Stimulated activated CD4-positive, alpha-beta T cell treated with anti-CD3 and anti-CD28 coated beads, Interleukin-1b, Interleukin-23, amount 100 ng/mL, for 4 hours (primary cell): ENCODE measurements around the gene APOL5.
"Not testable (repeated sequence)": the region's sequence is repeated elsewhere in the genome, so short reads cannot be mapped to it uniquely, and the experiment has no call there.

Experiments
- DNase-seq, 2 donors: peaks; one replicate each; pipeline ENCODE4 v3.0.0-alpha.2; 2020; ENCODE audit warnings: low read depth in 2 of 2

Gene APOL5

DNA sequence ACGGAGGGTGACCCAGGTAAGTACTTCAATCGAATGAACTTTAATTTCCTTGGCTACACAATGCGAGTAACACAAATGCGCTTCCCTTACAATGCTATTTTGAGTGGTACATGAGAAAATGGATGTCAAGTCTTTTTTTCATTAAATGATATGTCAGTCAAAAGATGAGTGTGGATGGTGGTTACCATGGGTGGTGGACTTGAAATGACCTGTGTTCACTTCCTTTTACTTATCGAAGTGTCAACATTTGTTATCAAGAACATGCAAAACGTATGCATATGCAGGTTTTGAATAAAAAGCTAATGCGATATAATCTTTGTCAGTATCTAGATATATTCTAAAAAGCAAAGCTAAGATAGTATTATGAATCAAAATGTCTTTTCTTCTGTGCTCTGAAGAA, 8.8 kb upstream of the APOL5 start:
- DNase-seq, result no peak

DNA sequence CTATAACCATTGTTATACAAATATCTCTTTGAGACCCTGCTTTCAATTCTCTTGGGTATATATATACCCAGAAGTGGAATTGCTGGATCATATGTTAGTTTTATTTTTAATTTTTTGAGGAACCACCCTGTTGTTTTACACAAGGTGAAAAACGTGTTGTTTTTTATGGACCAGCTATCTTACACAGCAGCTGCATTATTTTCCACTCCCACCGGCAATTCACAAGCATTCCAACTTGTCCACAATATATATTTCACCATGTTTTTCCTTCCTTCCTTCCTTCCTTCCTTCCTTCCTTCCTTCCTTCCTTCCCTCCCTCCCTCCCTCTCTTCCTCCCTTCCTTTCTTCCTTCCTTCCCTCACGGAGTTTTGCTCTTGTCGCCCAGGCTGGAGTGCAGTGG, 6.3 kb upstream of the APOL5 start:
- DNase-seq, result no peak

DNA sequence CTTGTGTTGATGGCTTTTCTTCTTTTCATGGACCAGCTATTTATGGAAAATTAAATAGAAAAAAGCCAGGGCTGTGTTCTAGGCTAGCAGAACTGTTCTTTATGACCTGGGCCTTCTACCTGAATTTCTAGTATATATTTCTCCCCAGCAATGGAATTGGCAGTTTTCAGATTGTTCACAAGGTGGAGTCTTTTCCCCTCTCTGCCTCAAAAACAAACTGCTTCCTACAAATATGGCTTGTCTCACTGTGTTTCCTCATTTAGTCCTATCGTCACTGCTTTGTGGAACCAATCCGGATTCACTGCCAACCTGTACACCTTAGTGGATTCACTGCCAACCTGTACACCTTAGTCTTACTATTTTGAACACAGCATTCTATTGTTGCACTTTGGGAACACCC, 5.0 kb upstream of the APOL5 start:
- DNase-seq, result no peak

DNA sequence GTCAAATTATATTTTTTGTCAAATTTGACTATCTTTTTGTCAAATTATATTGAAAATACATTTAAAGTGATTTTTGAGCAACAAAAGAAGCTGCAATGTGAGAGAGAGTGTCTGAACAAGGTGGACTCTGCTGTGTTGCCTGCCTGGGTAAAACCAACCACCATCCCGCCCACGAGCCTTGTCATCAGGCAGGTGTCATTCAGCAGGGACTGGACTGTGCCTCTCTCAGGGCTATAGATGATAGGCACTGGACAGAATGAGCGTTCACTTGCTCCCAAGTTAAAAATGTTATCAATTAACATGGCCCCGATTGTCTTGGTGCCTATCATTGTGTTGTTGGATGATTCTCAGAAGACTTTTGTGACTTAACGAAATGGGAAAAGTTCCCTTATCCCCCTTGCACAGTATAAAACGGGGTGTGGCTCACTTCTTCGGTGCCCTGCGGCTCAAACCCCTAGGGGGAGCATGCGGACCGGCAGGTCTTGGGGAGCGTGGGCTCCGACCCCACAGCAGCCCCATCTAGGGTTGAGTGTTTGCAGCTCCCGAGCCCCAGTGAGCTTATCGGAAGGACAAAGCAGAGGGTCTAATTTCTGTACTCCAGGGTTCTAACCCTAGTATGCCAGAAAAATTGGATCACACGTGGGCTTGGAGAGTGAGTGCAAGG, 1.7 kb downstream of the APOL5 start:
- DNase-seq, result no peak

DNA sequence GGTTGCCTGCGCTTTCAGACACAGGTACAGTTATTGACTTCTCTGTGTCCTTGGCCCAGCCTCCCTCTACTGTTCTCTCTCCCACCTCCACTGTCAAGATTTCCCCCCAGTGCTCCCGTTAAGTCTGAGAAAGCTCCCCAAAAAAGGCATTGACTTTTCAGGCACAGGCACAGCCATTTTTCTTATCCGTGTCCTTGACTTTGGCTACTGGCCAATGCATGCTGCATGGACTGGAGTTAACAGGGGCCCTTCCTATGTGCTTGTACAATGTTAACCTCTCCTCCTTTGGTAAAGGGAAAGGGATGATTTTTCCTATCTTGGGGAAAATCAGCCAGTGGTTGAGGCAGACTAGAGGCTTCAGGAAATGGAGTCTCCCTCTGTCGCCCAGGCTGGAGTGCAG, 4.3 kb downstream of the APOL5 start:
- DNase-seq, result no peak

DNA sequence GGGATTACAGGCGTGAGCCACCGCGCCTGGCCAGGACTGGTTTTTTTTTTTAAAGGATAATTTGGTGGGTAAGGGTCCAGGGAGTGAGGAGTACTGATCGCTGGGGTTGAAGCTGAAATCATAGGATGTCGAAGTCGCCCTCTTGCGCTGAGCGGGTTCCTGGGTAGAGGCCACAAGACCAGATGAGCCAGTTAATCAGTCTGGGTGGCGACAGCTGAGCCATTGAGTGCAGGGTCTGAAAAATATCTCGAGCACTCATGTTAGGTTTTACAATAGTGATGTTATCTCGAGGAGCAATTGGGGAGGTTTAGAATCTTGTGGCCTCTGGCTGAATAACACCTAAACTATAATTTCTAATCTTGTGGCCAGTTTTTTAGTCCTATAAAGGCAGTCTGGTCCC, 7.8 kb downstream of the APOL5 start:
- no peak for DNase-seq

DNA sequence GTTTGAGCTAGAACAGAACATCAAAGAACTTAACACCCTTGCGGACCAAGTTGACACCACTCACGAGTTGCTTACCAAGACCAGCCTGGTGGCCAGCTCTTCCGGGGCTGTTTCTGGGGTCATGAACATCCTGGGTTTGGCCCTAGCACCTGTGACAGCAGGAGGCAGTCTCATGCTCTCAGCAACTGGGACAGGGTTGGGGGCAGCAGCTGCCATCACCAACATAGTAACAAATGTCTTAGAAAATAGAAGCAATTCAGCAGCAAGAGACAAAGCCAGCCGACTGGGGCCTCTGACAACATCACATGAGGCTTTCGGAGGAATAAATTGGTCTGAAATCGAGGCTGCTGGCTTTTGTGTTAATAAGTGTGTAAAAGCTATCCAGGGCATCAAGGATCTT, 8.7 kb downstream of the APOL5 start:
- DNase-seq, result no peak

DNA sequence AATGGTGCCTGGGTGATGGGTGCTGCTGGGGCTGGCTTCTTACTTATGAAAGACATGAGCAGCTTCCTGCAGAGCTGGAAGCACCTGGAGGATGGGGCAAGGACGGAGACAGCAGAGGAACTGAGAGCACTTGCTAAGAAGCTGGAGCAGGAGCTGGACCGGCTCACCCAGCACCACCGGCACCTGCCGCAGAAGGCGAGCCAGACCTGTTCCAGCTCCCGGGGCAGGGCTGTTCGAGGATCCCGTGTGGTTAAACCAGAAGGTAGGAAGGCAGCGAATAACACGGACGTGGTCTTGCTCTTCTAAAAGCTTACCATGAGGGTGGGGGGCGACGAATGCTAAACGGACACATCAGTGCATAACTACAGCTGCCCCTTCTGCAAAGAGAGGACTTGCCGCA, 9.3 kb downstream of the APOL5 start:
- no peak for DNase-seq

DNA sequence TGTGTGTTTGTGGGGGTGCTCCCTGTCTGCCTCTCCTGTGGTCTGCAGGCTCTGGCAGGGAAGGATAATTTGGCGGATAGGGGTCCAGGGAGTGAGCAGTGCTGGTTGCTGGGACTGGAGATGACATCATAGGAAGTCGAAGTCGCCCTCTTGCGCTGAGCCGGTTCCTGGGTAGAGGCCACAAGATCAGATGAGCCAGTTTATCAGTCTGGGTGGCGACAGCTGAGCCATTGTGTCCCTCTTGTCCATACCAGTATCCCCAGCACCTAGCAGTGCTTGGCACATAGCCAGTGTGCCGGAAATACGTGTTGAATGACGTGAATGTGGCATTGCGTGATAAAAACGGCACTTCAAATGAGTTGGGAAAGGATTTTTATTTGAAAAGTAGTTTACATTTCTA, 9.8 kb downstream of the APOL5 start:
- DNase-seq, result no peak

DNA sequence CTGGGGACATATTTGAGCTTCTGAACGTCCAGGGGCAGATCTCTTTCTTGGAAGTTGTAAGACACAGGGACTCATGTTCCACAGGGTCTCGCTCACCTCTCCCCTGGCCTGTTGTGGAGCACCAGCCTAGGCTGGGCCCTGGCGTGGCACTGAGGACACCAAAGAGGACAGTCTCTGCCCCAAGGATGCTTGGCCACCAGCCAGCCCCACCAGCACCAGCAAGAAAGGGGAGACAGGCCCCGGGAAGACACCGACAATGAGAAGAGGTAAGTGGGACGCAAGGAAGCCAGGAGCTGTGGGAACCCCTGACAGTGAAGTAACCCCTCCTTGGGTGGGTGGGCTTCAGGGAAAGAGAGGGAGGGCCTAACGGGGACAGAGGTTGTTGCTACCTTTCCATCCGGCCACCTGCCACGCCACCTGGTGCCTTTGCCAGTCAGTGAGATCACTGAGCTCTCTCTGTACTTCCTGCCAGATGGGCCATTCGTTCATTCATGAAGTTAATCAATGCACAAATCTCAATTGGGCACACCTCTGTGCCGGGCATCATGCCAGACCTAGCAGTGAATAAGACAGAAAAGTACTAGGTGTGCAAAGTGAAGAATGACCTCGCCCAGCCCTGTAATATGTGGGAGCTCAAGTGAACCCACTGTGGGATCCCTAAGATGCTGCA, 11.1 kb downstream of the APOL5 start:
- no peak for DNase-seq

DNA sequence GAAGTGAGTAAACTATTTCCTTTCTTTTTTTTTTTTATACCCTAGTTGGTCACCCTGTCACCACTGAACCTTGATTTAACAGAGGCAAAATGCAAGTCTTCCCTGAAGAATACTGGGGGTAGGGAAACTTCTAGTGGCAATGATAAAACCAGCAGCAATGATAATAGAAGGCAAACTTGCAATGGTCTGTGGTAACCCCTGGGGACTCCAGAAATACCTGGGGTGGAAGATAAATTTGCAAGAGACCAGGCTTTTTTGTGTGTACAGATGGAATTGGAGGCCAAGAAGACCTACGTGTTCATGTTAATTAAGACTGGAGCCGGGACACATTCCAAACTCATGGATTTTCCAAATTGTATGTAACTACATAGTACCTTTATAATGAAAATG, 11.6 kb downstream of the APOL5 start:
- no peak for DNase-seq

DNA sequence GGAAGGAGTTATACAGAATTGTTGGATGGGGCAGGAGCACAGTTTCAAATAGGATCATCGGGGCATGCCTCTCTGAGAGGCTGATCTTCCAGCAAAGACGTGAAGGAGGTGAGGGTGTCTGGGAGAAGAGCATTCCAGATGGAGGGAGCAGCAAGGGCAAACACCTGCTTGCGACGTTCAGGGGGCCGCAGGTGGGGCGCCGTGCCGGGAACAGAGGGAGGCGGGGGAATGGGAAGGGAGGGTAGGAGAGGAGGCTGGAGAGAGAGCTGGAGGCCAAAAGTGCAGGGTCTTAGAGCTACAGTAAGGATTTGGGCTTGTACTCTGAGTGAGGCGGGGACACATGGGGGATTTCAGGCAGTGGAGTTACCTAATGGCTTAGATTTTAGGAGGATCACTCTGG, 13.6 kb downstream of the APOL5 start:
- DNase-seq, result no peak

DNA sequence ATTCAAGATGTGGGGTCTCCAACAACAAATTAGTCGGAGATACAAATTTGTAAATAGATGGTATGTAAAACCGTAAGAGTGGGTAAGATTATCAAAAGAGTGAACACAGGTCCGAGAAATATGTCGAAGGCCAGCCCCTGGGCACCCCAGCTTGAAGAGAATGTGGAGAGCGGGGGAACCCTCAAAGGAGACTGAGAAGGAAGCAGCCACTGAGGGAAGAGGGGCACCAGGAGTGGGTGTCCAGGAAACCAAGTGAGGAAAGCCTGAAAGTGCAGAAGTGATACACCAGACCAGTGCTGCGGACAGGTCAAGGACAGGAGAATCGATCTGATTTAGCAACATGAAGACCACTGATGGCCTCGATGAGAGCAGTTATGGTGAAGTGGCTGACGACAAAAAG, 14.4 kb downstream of the APOL5 start:
- DNase-seq, result no peak

DNA sequence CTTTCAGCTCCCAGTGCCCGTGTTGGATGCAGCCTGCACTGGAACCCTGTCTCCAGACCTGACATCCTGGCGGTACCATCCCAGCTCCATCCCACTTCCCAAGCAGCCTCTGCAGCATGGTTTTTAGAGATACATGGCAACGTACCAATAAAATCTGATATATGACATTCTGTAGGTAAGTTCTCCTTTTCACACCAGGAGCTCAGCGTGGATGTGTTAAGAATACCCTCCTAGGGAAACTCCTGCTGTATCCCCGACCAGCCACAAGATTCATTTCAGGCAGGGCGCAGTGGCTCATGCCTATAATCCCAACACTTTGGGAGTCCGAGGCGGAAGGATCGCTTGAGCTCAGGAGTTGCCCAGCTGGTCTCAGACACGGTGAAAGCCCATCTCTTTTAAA, 15.4 kb downstream of the APOL5 start:
- no peak for DNase-seq

DNA sequence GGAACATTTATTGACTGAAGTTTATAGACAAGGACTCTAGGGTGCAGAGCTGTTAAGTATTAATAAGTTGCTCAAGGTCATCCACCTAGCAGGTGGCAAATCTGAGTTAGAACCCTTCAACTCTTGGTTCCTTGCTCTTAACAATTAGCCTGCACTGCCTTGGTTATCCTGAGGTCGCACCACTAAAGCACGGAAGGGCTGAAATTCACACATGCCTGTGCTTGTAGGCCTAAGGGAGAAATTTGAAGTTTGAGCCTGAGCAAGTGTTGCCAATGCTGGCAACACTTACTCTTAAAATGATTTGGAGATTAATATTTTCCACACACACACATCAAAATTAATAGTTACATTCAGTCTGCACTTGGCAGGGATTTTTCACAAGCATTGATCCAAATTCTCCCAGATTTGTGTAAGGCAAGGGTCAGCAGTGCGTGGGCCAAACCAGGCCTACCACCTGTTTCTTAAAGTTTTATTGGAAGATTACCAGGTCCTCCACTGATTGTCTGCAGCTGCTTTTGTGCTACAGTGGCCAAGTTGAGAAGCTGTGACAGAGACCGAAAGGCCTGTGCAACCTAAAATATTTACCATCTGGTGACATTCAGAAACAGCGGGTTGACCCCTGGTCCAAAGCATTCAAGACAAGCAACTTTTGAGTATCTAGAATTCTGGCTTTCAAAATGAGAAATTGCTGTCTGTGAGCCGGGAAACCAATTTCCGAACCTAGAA, 16.3 kb downstream of the APOL5 start:
- no peak for DNase-seq

DNA sequence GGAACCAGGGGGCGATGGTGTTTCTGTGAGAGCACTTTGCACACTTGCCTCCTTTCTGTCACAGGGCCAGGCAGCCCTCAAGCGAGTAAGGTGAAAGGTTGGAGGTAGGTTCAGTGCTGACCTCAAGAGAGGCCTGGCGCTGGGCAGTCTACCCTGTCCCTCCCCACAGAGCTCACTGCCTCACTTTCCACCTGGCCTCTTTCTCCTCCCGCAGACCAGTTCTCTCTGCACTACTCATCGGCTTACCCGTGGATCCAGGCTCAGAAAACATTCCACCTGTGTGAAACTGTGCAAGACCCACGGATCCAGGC, 16.8 kb downstream of the APOL5 start:
- no peak for DNase-seq

DNA sequence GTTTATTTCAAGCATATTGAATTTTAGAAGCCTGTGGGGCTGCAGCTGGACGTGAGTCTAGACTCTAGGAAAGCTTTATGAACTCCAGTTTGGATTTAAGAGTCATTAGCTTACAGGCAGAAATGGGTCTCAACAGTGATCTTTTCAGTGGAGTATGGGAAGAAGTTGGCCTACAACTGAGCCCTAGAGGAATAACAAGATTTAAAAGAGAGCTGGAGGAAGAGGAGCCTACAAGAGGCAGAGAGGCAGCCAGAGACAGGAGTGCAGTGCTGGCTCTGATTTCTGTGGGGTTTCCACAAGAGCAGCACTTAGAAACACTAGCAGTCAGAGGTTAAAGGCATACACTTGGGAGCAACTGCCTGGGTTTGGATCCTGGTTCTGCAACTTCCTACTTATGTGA, 17.9 kb downstream of the APOL5 start:
- DNase-seq, result no peak

DNA sequence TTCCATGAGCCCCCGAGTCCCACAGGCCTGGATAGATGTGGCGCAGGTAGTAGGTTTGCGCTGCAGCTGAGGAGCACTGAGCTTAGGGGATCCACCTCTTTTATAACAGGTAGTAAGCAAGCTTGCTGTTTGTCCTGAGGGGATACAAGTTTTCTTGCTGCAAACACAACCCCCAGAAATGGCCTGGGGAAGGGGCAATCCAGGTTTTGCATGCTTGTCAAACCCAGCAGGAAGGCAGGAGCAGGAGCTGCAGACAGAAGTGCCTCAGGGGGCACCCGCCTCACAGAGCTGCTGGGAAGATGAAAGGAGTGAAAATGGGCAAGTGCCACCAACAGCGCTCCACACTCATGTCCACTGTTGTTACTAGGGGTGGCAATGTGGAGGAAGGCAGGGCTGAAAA, 18.5 kb downstream of the APOL5 start:
- no peak for DNase-seq

DNA sequence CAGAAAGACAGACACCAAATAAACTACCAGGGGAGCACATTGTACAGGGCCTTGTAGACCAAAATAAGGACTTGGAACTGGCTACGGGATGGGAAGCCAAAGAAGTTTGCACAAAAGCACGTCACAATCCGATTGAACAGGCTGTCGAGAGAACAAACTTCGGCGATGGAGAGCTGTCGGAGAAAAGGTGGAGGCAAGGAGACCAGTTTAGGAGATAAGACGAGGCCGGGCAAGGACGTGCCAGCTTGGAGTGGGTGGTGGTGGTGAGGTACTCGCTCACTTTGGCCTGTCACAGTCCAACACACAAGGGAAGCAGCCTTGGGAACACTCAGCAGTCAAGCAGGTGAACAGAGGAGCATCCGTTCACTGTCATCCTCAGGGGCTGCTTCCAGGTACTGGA, 19.0 kb downstream of the APOL5 start:
- DNase-seq, result no peak

DNA sequence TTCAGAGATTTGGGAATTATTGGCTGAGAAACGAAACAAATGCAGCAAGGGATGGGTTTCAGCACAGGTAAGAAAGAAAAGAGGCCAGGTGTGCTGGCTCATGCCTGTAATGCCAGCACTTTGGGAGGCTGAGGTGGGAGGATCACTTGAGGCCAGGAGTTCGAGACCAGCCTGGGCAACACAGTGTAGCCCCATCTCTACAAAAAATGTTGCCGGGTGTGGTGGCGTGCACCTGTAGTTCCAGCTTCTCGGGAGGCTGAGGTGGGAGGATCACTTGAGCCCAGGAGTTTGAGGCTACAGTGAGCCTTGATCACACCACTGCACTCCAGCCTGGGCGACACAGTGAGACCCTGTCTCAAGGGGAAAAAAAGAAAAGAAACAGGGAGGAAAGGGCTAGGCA, 20.2 kb downstream of the APOL5 start:
- DNase-seq, result not testable (repeated sequence)

DNA sequence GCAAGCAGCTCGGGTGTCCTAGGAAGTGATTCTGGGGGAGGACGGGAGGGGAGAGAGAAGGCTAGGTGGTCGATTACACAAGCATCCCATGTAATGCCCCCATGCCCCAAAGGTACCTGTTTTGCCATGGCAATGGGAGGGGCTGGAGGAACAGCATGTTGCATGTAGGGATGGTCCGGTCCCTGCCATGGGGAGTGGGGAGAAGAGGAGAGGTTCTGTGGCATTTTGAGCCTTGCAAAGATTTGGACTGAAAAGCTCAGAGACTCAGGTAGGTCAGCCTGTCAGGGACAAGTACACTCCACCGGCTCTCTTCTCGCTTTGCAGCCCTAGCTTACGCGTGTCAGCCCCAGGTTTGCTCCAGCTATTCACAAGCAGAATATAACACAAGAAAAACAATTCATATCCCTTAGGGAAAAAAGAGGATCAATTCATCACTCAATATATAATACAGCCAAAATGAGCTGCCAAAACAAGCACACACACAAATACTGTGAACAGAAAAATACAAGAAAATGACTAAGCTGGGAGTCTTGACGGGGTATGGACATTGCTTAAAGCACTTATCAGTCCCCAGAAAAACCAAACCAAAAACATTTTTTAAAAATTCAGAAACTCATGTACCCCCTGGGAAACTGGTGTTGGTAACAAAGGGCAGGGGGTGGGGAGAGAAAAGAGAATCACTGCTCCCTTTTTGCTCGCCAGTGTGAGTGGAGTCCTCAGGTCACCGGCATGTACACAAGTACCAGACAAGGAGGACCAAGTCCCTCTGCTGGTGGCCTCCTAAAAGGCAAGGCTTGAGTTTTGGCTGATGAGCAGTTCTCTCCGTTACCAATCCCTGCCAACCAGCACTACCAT, 21.6 kb downstream of the APOL5 start:
- no peak for DNase-seq

DNA sequence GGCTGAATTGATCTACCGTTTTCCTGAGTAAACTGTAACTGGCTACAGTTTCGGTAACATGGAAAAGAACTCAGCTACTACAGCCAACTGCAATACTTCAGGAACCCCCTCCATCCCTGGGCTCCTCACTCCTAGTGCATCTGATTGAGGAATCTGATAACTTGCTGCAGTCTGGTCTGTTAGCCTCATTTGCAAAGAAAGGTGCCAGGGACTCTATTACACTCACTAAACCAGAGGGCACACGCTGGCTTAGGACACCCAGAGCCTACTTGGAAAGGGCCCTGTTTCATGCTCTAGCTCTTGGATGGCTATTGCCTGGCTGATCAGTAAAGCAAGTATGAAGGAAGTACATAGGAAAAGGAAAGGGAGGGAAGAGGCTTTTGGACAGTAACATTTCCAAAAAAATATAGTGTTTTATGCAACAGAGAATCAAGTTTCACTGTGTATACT, 22.3 kb downstream of the APOL5 start:
- DNase-seq, result no peak

DNA sequence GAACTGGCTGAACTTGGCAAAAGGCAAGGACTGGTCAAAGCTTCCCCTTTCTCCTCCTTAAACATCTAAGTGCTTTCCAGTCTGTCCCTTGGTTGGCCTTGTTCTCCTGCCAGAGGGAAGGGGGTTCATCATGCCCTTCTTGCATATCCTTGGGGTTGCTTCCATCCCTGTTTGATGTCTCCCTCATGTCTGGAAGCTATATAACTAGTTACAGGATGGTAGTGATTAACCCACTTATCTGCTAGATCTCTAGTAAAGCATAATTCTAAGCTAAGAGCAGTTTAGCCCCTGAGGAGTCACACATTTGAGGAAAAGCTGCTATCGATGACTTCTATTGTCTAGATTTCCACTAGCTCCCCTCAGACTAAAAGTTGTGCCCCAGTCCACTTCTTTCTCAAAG, 22.9 kb downstream of the APOL5 start:
- no peak for DNase-seq
